ENCODE measurements around the gene GRPR.

GRCh38 chrX:16141422-16142245 is 18.3 kb downstream of the GRPR start:
- TF ChIP-seq SIN3A (IDR thresholded peaks at IDR 0.05; ENCODE audit: low read depth, low read length), result no peak
- TF ChIP-seq HCFC1 (IDR thresholded peaks at IDR 0.05; ENCODE audit: low read length), result no peak
- TF ChIP-seq POLR2A (IDR thresholded peaks at IDR 0.05; ENCODE audit: low read depth, low read length), result no peak
- TF ChIP-seq CTCF (IDR thresholded peaks at IDR 0.05 in 2 of 3, conservative IDR thresholded peaks at IDR 0.05 in 1 of 3; ENCODE audit: control insufficient read depth in 2 of 3, extremely low read depth in 1 of 3, insufficient read depth in 1 of 3, low read depth in 3 of 3, low read length in 3 of 3), result no peak
- no peak for TF ChIP-seq MYC (IDR thresholded peaks at IDR 0.05; ENCODE audit: insufficient read depth, insufficient read length, insufficient replicate concordance, low read length, severe bottlenecking)
- no peak for TF ChIP-seq CBX5 (IDR thresholded peaks at IDR 0.05; ENCODE audit: low read depth)
- TF ChIP-seq FOXM1 (IDR thresholded peaks at IDR 0.05; ENCODE audit: low read depth, low read length), result no peak
- TF ChIP-seq BMI1 (IDR thresholded peaks at IDR 0.05; ENCODE audit: borderline replicate concordance), result no peak
- TF ChIP-seq FOXK2 (IDR thresholded peaks at IDR 0.05), result no peak
- TF ChIP-seq RCOR1 (conservative IDR thresholded peaks at IDR 0.05; ENCODE audit: low read depth, low read length), result no peak
- TF ChIP-seq KDM1A (IDR thresholded peaks at IDR 0.05; ENCODE audit: borderline replicate concordance), result no peak
- no peak for TF ChIP-seq SMAD1 (IDR thresholded peaks at IDR 0.05; ENCODE audit: low read depth, partially characterized antibody)
- no peak for TF ChIP-seq CUX1 (IDR thresholded peaks at IDR 0.05; ENCODE audit: insufficient replicate concordance, low read depth, low read length)
- TF ChIP-seq CREB1 (IDR thresholded peaks at IDR 0.05; ENCODE audit: low read depth), result no peak
